HAP-1 (cell line): Measurements from ENCODE around the gene NTM.

Experiments
- DNase-seq, 2 experiments: peaks; one replicate each; pipeline ENCODE4 v3.0.0-alpha.2; 2016 to 2020; ENCODE audit warnings: low spot score in 2 of 2
- H3K27me3 ChIP-seq: fragments of 250-450 bp; sonication (Bioruptor Pico); 2 replicates; pipeline ENCODE4 v1.5.1; 2020; ENCODE audit warnings: low read depth, mild to moderate bottlenecking, moderate library complexity
- H3K36me3 ChIP-seq: fragments of 250-450 bp; sonication (Bioruptor Pico); replicated peaks from 2 replicates; pipeline ENCODE4 v1.5.1; 2020; ENCODE audit warnings: mild to moderate bottlenecking
- H3K4me1 ChIP-seq: fragments of 250-450 bp; sonication (Bioruptor Pico); 2 replicates; pipeline ENCODE4 v1.5.1; 2020; ENCODE audit warnings: mild to moderate bottlenecking
- H3K4me3 ChIP-seq: fragments of 250-450 bp; sonication (Bioruptor Pico); 2 replicates; pipeline ENCODE4 v1.5.1; 2020; ENCODE audit warnings: mild to moderate bottlenecking, moderate library complexity
- H3K9me3 ChIP-seq: fragments of 250-450 bp; sonication (Bioruptor Pico); 2 replicates; pipeline ENCODE4 v1.5.1; 2020; ENCODE audit warnings: mild to moderate bottlenecking, moderate library complexity
- in situ Hi-C: fragments of 300-500 bp; cut with MboI; formaldehyde crosslinking; loops from 3 replicates; pipeline ENCODE4 v1.14.3; 2020; ENCODE audit warnings: low sequenced_read_pairs, inconsistent platforms, mixed read lengths

The NTM gene

DNA sequence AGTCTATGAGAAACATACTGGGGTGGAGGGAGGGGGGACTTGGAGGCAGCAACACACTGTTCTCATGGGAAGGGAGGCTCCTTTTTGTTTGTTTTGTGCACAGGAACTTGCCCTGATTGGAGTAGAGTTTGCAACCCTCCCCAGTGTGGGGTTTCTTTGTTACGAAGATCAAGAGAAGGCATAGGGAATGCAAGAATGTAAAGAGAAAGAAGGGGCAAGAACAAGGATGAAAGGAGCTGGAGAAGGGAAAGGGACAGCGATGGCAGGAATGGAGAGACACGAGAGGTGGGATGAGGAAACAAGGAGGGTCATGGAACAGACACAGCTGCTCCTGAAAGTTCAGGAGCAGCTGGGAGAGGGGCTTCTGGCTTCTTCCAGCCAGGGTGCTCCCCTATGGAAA, 611.7 kb downstream of the NTM start:
- in situ Hi-C loops: no loop called here
- H3K4me3 ChIP-seq: no peak overlapping the region
- H3K27me3 ChIP-seq: no peaks in the 10 kb centered on the region
- no peaks in the 10 kb centered on the region for H3K36me3 ChIP-seq
- H3K4me1 ChIP-seq: no peaks in the 10 kb centered on the region
- DNase-seq: no peak
- no peaks in the 10 kb centered on the region for H3K9me3 ChIP-seq

DNA sequence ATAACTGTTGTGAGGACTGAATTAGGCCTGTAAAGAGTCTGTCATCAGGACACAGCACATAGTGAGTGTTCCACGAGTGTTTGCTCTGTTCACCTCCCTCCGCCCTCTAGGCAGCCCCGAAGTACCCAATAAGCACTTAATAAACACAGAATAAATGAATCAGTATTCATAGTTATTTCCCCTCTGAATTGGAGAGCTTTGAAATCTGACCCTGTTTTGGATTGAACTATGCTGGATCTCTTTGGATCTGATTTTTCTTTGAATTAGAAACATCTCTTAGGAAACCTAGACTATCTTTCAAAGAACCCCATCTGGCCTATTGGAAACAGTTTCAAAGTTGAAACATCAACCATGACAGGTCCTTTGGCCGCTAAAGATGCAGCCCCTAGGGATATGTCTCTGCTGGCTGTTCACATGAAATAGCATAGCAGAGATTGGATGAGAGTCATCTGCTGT, 615.5 kb downstream of the NTM start:
- in situ Hi-C loops: no loop called here
- H3K9me3 ChIP-seq: no peaks in the 10 kb centered on the region
- DNase-seq: no peak
- H3K27me3 ChIP-seq: no peaks in the 10 kb centered on the region
- no peaks in the 10 kb centered on the region for H3K36me3 ChIP-seq
- no peaks in the 10 kb centered on the region for H3K4me1 ChIP-seq
- no peak overlapping the region for H3K4me3 ChIP-seq

DNA sequence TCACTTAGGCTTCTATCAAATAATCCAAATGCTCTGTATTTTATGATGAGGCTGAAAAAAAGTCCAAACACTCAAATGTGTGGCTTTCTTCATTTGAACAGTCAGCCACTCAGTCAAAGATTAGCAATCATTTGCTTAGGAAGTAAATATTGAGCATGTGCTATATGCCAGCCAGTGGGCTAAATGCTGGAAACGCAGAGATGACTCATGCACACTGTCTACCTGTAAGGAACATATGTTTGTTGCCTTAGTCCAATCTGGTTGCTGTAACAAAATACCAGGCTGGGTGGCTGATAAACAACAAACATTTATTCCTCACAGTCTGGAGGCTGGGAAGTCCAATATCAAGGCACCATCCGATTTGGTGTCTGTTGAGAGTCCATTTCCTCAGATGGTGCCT, 617.3 kb downstream of the NTM start:
- in situ Hi-C loops: no loop called here
- Histone ChIP-seq H3K36me3 (no peaks in the 10 kb centered on the region), H3K4me3 (no peak overlapping the region), H3K27me3 (no peaks in the 10 kb centered on the region), H3K4me1 (no peaks in the 10 kb centered on the region), H3K9me3 (no peaks in the 10 kb centered on the region)
- no peak for DNase-seq

DNA sequence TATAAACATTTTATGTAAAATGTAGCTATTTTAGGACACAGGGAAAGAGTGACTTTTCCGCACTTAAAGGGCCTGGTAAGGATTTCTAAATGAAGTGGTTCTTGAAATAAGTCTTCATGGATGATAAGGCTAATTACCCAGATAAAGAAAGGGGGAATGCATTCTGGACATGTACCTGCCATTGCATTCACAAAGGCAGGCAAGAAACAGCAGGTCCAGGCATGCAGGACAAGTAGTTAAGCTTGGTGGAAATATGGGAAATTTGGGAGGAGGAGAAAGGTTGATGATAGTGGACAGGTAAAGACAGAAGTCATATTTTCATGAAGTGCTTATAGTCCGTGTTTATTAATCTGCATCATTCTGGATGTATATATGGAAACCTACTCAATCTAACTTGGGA, 621.2 kb downstream of the NTM start:
- H3K9me3 ChIP-seq: no peaks in the 10 kb centered on the region
- no peaks in the 10 kb centered on the region for H3K27me3 ChIP-seq
- in situ Hi-C loops: no loop called here
- no peak overlapping the region for H3K4me3 ChIP-seq
- H3K36me3 ChIP-seq: no peaks in the 10 kb centered on the region
- H3K4me1 ChIP-seq: no peaks in the 10 kb centered on the region
- no peak for DNase-seq

DNA sequence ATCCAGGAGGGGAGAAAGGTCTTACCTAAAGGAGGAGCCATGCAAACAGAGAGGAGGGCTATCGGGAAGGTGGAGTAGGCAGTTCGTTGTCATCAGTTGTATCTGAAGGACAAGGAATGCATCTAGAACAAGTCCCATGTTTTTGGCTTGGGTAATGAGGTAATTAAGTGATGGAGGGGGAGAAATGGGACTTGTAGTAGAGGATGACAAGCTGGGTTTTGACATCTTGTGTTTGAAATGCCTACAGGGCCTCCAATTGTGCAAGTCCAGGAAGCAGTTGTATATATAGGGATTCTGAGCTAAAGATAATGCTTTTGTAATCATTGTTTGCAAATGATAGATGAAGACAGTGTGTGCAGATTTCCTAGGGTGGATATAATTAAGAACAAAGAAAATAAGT, 622.8 kb downstream of the NTM start:
- in situ Hi-C loops: no loop called here
- H3K4me3 ChIP-seq: no peak overlapping the region
- no peak for DNase-seq
- no peaks in the 10 kb centered on the region for H3K27me3 ChIP-seq
- no peaks in the 10 kb centered on the region for H3K9me3 ChIP-seq
- no peaks in the 10 kb centered on the region for H3K36me3 ChIP-seq
- no peaks in the 10 kb centered on the region for H3K4me1 ChIP-seq

DNA sequence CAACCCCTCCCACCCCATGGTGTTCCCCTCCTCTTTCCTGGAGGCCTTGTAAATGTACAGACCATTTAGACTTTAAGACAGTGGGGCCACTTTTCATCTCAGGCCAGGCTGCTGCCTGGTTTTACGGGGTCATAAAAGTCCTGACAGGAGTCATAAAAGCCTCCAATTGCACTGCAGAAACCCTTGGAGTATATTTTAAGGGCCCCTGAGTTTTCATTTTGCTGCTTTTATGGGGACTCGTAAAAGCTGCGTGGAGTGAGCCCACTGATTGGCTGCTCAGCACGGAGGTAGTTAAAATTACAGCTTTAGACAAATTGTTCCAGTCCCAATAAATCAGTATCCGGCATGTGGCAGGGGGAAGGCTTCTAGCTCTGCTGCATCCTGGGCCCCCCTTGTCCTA, 627.6 kb downstream of the NTM start:
- in situ Hi-C loops: no loop called here
- Histone ChIP-seq H3K27me3 (no peaks in the 10 kb centered on the region), H3K4me1 (no peaks in the 10 kb centered on the region), H3K9me3 (no peaks in the 10 kb centered on the region), H3K4me3 (no peak overlapping the region), H3K36me3 (no peaks in the 10 kb centered on the region)
- no peak for DNase-seq

DNA sequence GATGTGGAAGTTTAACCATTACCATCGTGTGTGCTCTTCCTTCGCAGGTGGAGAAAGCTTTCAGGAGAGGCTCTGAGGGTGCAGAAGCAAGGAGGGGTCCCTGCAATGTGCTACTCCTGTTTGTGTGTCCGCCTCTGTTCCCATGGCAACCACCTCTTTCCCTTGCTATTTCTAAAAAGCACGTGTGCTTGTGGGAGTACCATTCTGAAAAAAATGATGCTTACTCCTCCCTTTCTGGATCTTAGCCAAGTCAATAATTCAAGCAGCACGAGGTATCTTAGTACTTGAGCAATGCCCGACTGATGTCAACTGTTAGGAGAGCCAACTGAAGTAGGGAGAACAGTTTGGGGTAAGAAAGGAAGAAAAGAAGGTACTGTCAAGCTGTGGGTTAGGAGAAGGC, 628.7 kb downstream of the NTM start:
- Histone ChIP-seq H3K4me3 (no peak overlapping the region), H3K4me1 (no peaks in the 10 kb centered on the region), H3K9me3 (no peaks in the 10 kb centered on the region), H3K27me3 (no peaks in the 10 kb centered on the region), H3K36me3 (no peaks in the 10 kb centered on the region)
- in situ Hi-C loops: no loop called here
- DNase-seq: no peak

DNA sequence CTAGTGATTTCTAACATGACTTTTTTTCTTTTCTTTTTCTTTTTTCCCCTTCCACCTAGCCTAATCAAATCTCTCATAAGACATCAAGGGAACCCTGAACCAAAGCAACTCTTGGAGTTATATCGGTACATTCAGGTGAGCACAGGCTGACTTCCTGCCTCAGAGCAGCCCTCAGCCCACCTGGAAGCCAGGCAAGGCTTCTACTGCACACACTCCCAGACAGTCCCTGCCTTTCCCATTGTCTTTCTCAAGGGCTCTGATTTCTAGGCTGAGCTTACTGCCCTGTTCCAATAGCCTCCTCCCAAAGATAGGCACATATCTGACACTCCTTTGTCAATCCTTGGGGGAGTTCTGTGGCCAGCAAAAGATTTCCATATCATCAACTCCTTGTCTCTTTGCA, 629.5 kb downstream of the NTM start:
- no peaks in the 10 kb centered on the region for H3K27me3 ChIP-seq
- H3K9me3 ChIP-seq: no peaks in the 10 kb centered on the region
- no peaks in the 10 kb centered on the region for H3K4me1 ChIP-seq
- H3K4me3 ChIP-seq: no peak overlapping the region
- in situ Hi-C loops: no loop called here
- no peaks in the 10 kb centered on the region for H3K36me3 ChIP-seq
- DNase-seq: no peak

DNA sequence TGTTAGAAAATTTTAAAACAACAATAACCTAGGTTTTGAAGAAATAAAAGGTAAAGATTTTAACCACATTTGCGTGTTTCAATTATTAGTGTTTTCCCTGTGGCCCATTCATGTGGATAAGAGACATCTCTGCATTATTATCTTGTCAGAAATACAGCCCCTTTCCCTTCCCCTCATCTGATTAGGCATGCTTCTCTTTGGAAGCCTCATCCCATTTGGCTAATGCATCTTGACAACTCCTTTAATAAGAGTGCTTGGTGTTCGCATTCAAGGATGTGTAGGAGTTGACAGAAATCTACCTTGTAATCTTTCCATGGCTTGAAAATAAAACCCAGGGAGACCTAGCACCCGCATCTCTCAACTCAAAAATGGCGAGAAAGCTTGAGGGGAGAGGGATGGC, 635.5 kb downstream of the NTM start:
- Histone ChIP-seq H3K36me3 (no peaks in the 10 kb centered on the region), H3K9me3 (no peaks in the 10 kb centered on the region), H3K4me1 (no peaks in the 10 kb centered on the region), H3K4me3 (no peak overlapping the region), H3K27me3 (no peaks in the 10 kb centered on the region)
- in situ Hi-C loops: no loop called here
- no peak for DNase-seq

DNA sequence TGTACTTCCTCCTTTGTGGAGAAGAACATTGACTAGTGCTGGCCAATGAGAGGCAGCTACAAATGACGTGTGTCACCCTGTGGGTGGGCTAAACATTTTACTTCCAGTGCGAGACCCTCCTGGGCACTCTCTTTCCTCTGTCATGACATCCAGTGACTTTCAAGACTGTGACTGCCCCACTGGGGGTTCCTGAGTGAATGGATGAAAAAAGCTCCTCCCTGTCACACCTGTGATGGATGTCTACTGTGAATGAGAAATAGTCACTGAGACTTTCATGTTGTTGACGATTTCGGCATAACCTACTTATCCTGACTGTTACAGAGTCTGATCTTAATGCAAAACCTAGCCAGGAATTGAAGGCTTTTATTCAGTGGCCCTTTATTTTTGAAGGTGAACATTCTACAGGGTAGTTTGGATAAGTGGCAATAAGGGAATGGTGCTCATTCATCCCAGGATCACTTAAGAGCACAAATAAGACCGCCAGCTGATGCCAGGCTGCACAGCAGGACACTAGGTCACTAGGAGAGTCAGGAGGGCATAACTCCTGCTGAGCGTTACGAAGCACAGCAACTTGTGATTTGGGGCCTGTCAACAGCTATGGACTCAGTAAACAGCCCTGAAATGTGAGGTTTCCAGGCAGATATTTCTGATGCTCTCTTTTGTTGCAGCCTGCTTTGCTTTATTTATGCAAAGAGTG, 636.6 kb downstream of the NTM start:
- in situ Hi-C loops: no loop called here
- Histone ChIP-seq H3K27me3 (no peaks in the 10 kb centered on the region), H3K36me3 (no peaks in the 10 kb centered on the region), H3K4me1 (no peaks in the 10 kb centered on the region), H3K9me3 (no peaks in the 10 kb centered on the region), H3K4me3 (no peak overlapping the region)
- no peak for DNase-seq

DNA sequence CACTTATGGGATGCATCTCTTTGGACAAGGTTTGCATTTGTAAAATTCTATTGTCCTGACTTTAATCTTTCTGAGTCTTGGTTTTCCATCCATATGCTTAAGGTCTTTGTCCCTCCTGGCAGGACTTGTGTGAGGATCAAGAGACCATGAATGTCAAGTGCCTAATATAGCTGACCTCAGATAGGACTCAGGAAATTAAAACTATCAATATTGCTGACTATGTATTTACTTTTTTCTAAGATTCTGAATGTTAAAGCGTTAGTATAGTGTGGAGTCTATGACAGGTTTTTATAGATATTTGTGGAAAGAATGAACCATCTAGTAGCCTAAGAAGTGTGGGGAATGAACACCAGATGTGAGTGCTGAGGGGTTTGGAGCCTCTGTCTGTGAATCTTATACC, 637.8 kb downstream of the NTM start:
- H3K4me3 ChIP-seq: no peak overlapping the region
- H3K36me3 ChIP-seq: no peaks in the 10 kb centered on the region
- H3K27me3 ChIP-seq: no peaks in the 10 kb centered on the region
- H3K9me3 ChIP-seq: no peaks in the 10 kb centered on the region
- in situ Hi-C loops: no loop called here
- DNase-seq: no peak
- H3K4me1 ChIP-seq: no peaks in the 10 kb centered on the region

DNA sequence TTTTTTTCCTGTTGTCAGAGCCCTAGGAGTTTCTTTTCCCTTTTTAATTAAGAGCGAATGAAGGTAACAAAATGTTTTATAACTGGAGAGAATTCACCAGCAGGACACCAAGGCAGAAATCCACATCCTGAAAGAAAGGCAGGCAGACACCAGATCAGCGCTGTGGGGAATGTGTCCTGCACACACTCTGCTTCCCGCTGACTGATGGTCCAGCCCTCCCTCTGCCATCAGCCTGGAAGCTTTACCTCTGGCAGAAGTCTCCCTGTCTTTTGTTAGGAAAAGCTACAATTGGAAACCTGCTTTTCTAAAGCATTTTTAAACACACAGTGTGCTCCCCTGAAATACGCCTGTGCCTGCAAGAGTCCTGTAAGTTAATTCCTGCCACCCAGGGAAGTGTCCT, 638.5 kb downstream of the NTM start:
- Histone ChIP-seq H3K4me3 (no peak overlapping the region), H3K36me3 (no peaks in the 10 kb centered on the region), H3K9me3 (no peaks in the 10 kb centered on the region), H3K27me3 (no peaks in the 10 kb centered on the region), H3K4me1 (no peaks in the 10 kb centered on the region)
- in situ Hi-C loops: no loop called here
- no peak for DNase-seq

DNA sequence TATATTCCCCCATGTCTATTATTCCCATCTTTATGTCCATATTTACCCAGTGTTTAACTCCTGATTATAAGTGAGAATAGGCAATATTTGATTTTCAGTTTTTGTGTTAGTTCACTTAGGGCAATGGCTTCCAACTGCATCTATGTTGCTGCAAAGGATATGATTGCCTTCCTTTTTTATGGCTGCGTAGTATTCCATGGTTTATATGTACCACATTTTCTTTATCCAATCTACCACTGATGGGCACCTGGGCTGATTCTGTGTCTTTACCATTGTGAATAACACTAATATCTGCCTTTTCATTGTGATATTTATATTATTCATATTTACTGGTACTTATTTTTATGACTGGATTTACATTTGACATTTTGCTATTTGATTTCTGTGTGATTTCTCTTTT, 649.6 kb downstream of the NTM start:
- no peaks in the 10 kb centered on the region for H3K4me1 ChIP-seq
- no peaks in the 10 kb centered on the region for H3K9me3 ChIP-seq
- no peaks in the 10 kb centered on the region for H3K27me3 ChIP-seq
- H3K4me3 ChIP-seq: no peak overlapping the region
- no peaks in the 10 kb centered on the region for H3K36me3 ChIP-seq
- in situ Hi-C loops: no loop called here
- no peak for DNase-seq

DNA sequence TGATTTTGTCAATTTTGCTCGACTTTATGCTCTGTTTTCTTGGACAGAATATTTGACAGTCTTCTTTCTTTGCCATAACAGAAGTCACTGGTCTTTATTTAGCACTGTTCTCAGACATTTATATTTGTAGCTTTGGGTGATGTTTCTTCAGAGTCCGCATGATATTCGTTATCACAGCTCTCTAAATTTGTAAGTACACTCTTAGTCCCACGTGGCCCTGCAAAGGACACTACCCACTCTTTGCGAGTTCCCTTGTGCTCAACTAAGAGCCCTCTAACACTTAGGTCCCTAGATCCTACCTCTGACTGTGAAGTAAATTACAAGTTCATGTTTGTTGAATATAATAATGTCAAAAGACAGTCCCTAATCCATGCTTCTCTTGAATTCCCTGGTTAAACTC, 651.9 kb downstream of the NTM start:
- no peak for DNase-seq
- H3K4me3 ChIP-seq: no peak overlapping the region
- in situ Hi-C loops: no loop called here
- no peaks in the 10 kb centered on the region for H3K27me3 ChIP-seq
- H3K9me3 ChIP-seq: no peaks in the 10 kb centered on the region
- no peaks in the 10 kb centered on the region for H3K36me3 ChIP-seq
- H3K4me1 ChIP-seq: no peaks in the 10 kb centered on the region
